Measurements from ENCODE around the gene ZNF414.

DNA sequence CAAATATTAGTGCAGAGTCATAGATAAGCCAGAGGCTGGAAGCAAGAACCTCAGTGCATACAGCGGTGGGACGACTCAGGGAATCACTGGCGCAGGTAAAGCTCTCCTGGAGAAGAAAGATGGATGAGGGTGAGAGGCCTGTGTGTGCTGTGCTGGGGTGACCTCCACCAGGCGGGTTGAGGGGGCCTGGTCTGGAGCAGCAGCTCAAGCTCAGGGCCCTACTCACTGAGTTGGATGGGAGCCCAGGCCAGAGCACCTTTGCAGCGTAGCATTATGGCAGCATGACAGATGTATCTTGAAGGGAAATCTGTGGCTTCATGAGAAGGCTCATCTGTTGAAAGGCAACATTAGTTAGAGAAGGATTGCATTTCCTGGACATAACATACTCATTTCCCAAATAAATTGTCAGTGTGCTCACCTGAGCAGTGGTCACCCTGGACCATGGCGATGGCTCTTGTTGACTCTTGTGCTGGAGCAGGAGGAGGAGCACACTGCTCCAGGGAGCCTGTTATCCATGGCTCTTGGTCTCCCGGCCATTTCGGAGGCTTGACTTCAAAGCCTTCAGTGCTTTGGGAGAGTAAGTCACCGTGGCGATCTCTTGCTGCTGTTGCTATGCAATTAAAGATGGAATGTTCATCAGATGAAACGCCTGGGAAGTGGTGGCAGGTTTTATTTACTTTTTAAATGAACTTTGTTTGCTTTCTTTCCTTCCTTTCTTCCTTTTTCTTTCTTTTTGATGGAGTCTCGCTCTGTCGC lies 44.2 kb downstream of the ZNF414 start:
- TF ChIP-seq, protein P1, sequence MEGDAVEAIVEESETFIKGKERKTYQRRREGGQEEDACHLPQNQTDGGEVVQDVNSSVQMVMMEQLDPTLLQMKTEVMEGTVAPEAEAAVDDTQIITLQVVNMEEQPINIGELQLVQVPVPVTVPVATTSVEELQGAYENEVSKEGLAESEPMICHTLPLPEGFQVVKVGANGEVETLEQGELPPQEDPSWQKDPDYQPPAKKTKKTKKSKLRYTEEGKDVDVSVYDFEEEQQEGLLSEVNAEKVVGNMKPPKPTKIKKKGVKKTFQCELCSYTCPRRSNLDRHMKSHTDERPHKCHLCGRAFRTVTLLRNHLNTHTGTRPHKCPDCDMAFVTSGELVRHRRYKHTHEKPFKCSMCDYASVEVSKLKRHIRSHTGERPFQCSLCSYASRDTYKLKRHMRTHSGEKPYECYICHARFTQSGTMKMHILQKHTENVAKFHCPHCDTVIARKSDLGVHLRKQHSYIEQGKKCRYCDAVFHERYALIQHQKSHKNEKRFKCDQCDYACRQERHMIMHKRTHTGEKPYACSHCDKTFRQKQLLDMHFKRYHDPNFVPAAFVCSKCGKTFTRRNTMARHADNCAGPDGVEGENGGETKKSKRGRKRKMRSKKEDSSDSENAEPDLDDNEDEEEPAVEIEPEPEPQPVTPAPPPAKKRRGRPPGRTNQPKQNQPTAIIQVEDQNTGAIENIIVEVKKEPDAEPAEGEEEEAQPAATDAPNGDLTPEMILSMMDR (conservative IDR thresholded peaks at IDR 0.05; ENCODE audit: low read length) = no peak
- no peak for TF ChIP-seq EZH2phosphoT487 (IDR thresholded peaks at IDR 0.05; ENCODE audit: borderline replicate concordance, low read depth, low read length)

Data from OCI-LY7 (cell line).